Islet of Langerhans (tissue), 1 donor: ENCODE measurements around the gene EIF3I.

Source experiments
- FAIRE-seq: peaks from one replicate; lab custom pipeline; 2011; peaks lifted over from hg19 to GRCh38; lab: Jason Lieb, UNC

Gene EIF3I

GRCh38 chr1:32221980-32222755, at the start of gene EIF3I, which contains the start of gene TMEM234:
Gene EIF3I, plus strand, starts transcription at chr1:32222407. Its CDS starts 35 bp downstream, at chr1:32222442.
Gene TMEM234, minus strand, starts transcription at chr1:32222353. Its CDS starts 31 bp downstream, at chr1:32222322.
- FAIRE-seq = peak; percentile 68

GRCh38 chr1:32172621-32173245, 49.5 kb upstream of the EIF3I start:
- FAIRE-seq = no peak

- peak; percentile 88 for FAIRE-seq
Measured at GRCh38 chr1:32178380-32179192, 43.6 kb upstream of the EIF3I start.

GRCh38 chr1:32179193-32179442, 43.1 kb upstream of the EIF3I start:
- FAIRE-seq = no peak

GRCh38 chr1:32179443-32180185, 42.6 kb upstream of the EIF3I start, which contains the start of gene TXLNA:
Gene TXLNA, plus strand, starts transcription at chr1:32179675. Its CDS starts 671 bp downstream, at chr1:32180346.
- FAIRE-seq = no peak

GRCh38 chr1:32180186-32181060, 41.8 kb upstream of the EIF3I start:
- no peak for FAIRE-seq

- FAIRE-seq = no peak
Measured at GRCh38 chr1:32181065-32181464, 41.1 kb upstream of the EIF3I start.

DNA sequence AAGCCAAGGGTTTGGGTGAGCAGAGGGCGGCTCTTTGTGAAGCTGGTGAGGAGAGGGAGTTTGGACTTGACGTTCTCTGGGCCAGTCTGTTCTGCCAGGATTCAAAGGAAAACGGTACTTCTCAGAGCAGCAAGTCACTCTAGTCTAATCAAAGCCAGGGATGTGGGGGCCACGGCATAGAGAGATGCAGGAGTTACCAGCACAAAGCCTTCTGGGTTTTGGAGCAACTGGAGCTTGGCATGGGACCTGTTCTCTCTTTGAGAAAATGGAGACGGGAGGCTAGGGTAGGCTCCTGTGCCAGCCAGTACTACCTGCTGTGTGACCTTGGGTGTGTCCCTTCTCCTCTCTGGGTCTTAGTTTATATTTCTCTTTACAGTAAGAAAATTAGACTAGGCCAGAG, 40.6 kb upstream of the EIF3I start:
- FAIRE-seq = no peak

DNA sequence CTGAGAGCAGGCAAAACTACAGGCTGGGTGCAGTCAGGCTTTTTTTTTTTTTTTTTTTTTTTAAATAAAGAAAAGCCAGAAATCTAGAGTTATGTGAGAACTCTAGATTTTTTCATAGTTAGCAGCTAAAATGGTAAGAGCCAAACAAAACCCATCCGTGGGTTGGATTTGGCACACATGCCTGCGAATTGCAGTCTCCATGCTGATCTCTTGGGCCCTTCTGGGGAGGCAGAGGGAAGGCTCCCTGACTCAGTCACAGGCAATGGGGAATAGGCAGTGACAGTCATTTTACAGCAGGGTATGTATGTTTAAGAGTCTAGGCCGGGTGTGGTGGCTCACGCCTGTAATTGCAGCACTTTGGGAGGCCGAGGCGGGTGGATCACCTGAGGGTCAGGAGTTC, 40.1 kb upstream of the EIF3I start:
- no peak for FAIRE-seq

DNA sequence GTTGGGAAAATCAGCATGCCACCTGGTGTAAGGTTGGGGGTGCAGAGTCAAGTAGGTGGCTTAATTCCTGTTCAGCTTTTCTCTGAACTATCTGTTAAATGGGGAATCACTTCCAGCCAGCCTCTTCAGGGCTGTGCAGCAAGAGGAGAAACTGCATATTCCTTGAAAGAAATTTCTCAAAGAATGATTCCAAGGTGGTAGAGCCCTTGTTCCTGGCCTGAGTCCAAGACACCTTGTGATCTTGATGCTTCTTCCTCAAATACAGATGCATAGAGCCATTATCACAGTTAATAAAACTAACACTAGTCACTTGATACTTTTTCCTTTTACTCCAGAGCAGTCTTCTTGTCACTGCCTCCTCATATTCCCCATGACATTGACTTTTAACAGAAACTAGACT, 37.6 kb upstream of the EIF3I start:
- no peak for FAIRE-seq

- FAIRE-seq = no peak
Measured at GRCh38 chr1:32186077-32186476, 36.1 kb upstream of the EIF3I start.

- FAIRE-seq = no peak
Measured at GRCh38 chr1:32186491-32186890, 35.7 kb upstream of the EIF3I start.

DNA sequence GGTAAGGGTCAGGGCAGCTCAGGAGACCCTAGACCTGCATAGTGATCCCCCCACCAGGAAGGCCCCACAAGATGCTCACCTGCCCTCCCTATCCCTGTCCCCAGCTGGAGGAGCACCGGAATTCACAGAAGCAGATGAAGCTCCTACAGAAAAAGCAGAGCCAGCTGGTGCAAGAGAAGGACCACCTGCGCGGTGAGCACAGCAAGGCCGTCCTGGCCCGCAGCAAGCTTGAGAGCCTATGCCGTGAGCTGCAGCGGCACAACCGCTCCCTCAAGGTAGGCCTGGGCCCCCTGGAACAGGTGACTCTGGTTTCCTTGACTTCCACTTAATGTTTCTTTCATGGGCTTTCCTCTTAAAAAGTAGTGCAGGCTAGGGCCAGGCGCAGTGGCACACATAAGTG, 34.4 kb upstream of the EIF3I start:
- FAIRE-seq = no peak

- no peak for FAIRE-seq
Measured at GRCh38 chr1:32192220-32192948, 29.8 kb upstream of the EIF3I start.

GRCh38 chr1:32194984-32195383, 27.2 kb upstream of the EIF3I start:
- no peak for FAIRE-seq

GRCh38 chr1:32195531-32195930, 26.7 kb upstream of the EIF3I start:
- FAIRE-seq = no peak

GRCh38 chr1:32195972-32196823, 26.0 kb upstream of the EIF3I start:
- no peak for FAIRE-seq

DNA sequence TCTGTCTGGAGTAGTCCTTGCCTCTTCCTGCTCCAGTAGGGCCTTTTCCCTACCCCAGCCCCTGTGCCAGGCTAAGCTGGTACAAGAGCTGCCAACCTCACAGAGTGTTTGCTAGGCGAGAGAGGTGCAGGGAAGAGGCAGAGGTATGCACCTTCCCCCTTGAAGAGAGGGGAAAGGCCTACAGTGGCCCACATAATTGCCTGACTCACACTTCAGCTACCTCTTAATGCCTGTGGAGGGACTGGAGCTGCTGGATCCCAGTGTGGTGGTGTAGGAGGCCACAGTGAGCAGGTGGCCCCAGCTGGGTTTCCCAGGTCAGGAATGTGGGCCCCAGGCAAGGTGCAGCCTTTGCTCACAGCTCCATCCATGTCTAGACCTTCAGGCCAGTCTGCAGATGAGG, 25.1 kb upstream of the EIF3I start:
- no peak for FAIRE-seq

GRCh38 chr1:32197837-32198236, 24.4 kb upstream of the EIF3I start:
- FAIRE-seq = no peak
